ENCODE results near the gene ARFGEF3.
"Not testable (repeated sequence)": the region's sequence is repeated elsewhere in the genome, so short reads cannot be mapped to it uniquely, and the experiment has no call there.

GRCh38 chr6:138368684-138369083 is 206.9 kb downstream of the ARFGEF3 start:
- not testable (repeated sequence) for TF ChIP-seq CTCF (conservative IDR thresholded peaks at IDR 0.05; ENCODE audit: low read depth, low read length); EZH2 (IDR thresholded peaks at IDR 0.05; ENCODE audit: borderline replicate concordance, low read depth, low read length, poor library complexity, severe bottlenecking)

Measured in A673 (cell line).